Upper lobe of left lung (tissue), 6 donors: ENCODE data around the gene IL16. TPM values are rescaled to one million over a fixed set of nuclear protein-coding genes. Genes with fewer than 3 reads are reported as not detected.

ENCODE experiments used
- ATAC-seq, 2 donors: fragments of 200-7000 bp; cut with Tn5 transposase; one replicate each; pipeline ENCODE4 v1.9.1; 2022; ENCODE audit warnings: mild to moderate bottlenecking in 2 of 2, moderate library complexity in 2 of 2; ENCODE audit not compliant: low FRiP score in 2 of 2
- DNase-seq, 2 donors: peaks; one replicate each; pipeline ENCODE4 v3.0.0-alpha.2; 2019 to 2020
- H3K27ac ChIP-seq, 4 donors: fragments of 200-600 bp; sonication (generic); one replicate each; pipeline ENCODE4 v1.5.1; 2016 to 2019
- H3K27me3 ChIP-seq, 4 donors: fragments of 200-600 bp; sonication (generic); one replicate each; pipeline ENCODE4 v1.5.1; 2017 to 2019
- H3K36me3 ChIP-seq, 4 donors: fragments of 200-600 bp; sonication (generic); one replicate each; pipeline ENCODE4 v1.5.1; 2016 to 2019
- H3K4me1 ChIP-seq, 4 donors: fragments of 200-600 bp; sonication (generic); one replicate each; pipeline ENCODE4 v1.5.1; 2018 to 2019
- H3K4me3 ChIP-seq, 4 donors: fragments of 200-600 bp; sonication (generic); one replicate each; pipeline ENCODE4 v1.5.1; 2017 to 2019; ENCODE audit warnings: mild to moderate bottlenecking in 2 of 4, moderate library complexity in 1 of 4
- H3K9me3 ChIP-seq, 4 donors: fragments of 200-600 bp; sonication (generic); one replicate each; pipeline ENCODE4 v1.5.1; 2018 to 2019
- CTCF ChIP-seq, 6 experiments: fragments of 450-650 bp in 4 of 6; fragments of 200-600 bp in 2 of 6; sonication (generic) in 2 of 6; IDR thresholded peaks; one replicate each; pipeline ENCODE4 v1.5.1; 2016 to 2019; ENCODE audit warnings: antibody characterized with exemption in 6 of 6
- EP300 ChIP-seq, 4 donors: sonication (generic); formaldehyde crosslinking; IDR thresholded peaks; one replicate each; pipeline ENCODE4 v1.5.1; 2017; ENCODE audit warnings: antibody characterized with exemption in 4 of 4, control low read depth in 2 of 4
- POLR2A ChIP-seq, 4 donors: fragments of 450-650 bp; IDR thresholded peaks; one replicate each; pipeline ENCODE4 v1.5.1; 2016 to 2017; ENCODE audit warnings: antibody characterized with exemption in 4 of 4, mild to moderate bottlenecking in 2 of 4
- POLR2AphosphoS5 ChIP-seq, 2 donors: sonication (generic); formaldehyde crosslinking; IDR thresholded peaks; one replicate each; pipeline ENCODE4 v1.5.1; 2017; ENCODE audit warnings: antibody characterized with exemption in 2 of 2
- WGBS, 2 donors: methylation state at CpG; one replicate each; pipeline ENCODE4 v1.1.5; 2017 to 2018; 5-methylcytosine and 5-hydroxymethylcytosine counted together
- total RNA-seq, 6 donors: library from RNA; depleted of rRNA in 4 of 6; stranded (reverse); fragments of >200 nt in 4 of 6; gene quantifications; one replicate each; pipeline versions ENCODE4 v1.1.0 to v1.2.1, GENCODE V29; 2016 to 2021
- donor health status: DM: no; HTN: no; CAD: no; lungs with moderate emphysema.
- donor health status: DM: no; HTN: yes; CAD: no; lungs with severe emphysema.

Gene IL16
- total RNA-seq, 6 donors from 2014 or later, result 18.9 to 102 (median 31.8) TPM

GRCh38 chr15:81274931-81275707 is 78.4 kb downstream of the IL16 start:
- TF ChIP-seq POLR2A (IDR thresholded peaks at IDR 0.05) (no peak), POLR2AphosphoS5 (IDR thresholded peaks at IDR 0.05) (no peak), EP300 (IDR thresholded peaks at IDR 0.05) (no peak), CTCF (IDR thresholded peaks at IDR 0.05) (peak; percentile 75 to 92 (median 86))
- DNase-seq, result peak in 1 of 2 donors; percentile 76
- peak; percentile 80 to 91 for ATAC-seq
- 11 to 13% methylated on average over 11 of the region's 11 CpGs for WGBS, 2 donors
- Histone ChIP-seq H3K4me3 (no peak overlapping the region), H3K4me1 (peaks cover 3 to 11% (median 6%) of the 10 kb centered on the region in 4 donors), H3K36me3 (peaks cover 0 to 44% (median 3%) of the 10 kb centered on the region in 4 donors), H3K9me3 (no peaks in the 10 kb centered on the region), H3K27ac (peak overlapping the region in 3 of 4 donors; percentile 11 to 51 (median 19)), H3K27me3 (no peaks in the 10 kb centered on the region)

- 79 to 90% methylated on average over 3 of the region's 3 CpGs for WGBS, 2 donors
- Histone ChIP-seq H3K4me1 (peaks cover 3 to 11% (median 6%) of the 10 kb centered on the region in 4 donors), H3K36me3 (peaks cover 0 to 44% (median 3%) of the 10 kb centered on the region in 4 donors), H3K9me3 (no peaks in the 10 kb centered on the region), H3K4me3 (no peak overlapping the region), H3K27ac (peak overlapping the region in 3 of 4 donors; percentile 9 to 51 (median 19)), H3K27me3 (no peaks in the 10 kb centered on the region)
- ATAC-seq (peak in 1 of 2 donors; percentile 69), DNase-seq (no peak)
- no peak for TF ChIP-seq POLR2A (IDR thresholded peaks at IDR 0.05)
- TF ChIP-seq CTCF (IDR thresholded peaks at IDR 0.05), result no peak
- TF ChIP-seq POLR2AphosphoS5 (IDR thresholded peaks at IDR 0.05), result no peak
- TF ChIP-seq EP300 (IDR thresholded peaks at IDR 0.05), result no peak
Measured at GRCh38 chr15:81275711-81276392, 79.2 kb downstream of the IL16 start.

GRCh38 chr15:81276967-81277366 is 80.3 kb downstream of the IL16 start:
- no peak for DNase-seq
- no peak overlapping the region for H3K27ac ChIP-seq
- WGBS, 2 donors, result 92 to 98% methylated on average over 2 of the region's 2 CpGs
- no peak for ATAC-seq
- H3K4me1 ChIP-seq, result peaks cover 3 to 11% (median 6%) of the 10 kb centered on the region in 4 donors
- H3K9me3 ChIP-seq, result no peaks in the 10 kb centered on the region
- no peak overlapping the region for H3K4me3 ChIP-seq
- no peaks in the 10 kb centered on the region for H3K27me3 ChIP-seq
- H3K36me3 ChIP-seq, result peaks cover 0 to 53% (median 3%) of the 10 kb centered on the region in 4 donors
- no peak for TF ChIP-seq EP300 (IDR thresholded peaks at IDR 0.05)

- WGBS, 2 donors, result 93 to 95% methylated on average over 2 of the region's 2 CpGs
- peaks cover 0 to 62% (median 5%) of the 10 kb centered on the region in 4 donors for H3K36me3 ChIP-seq
- H3K27me3 ChIP-seq, result no peaks in the 10 kb centered on the region
- no peak overlapping the region for H3K4me3 ChIP-seq
- H3K9me3 ChIP-seq, result no peaks in the 10 kb centered on the region
- peaks cover 3 to 11% (median 6%) of the 10 kb centered on the region in 4 donors for H3K4me1 ChIP-seq
- TF ChIP-seq EP300 (IDR thresholded peaks at IDR 0.05) (no peak), CTCF (IDR thresholded peaks at IDR 0.05) (no peak), POLR2A (IDR thresholded peaks at IDR 0.05) (no peak), POLR2AphosphoS5 (IDR thresholded peaks at IDR 0.05) (no peak)
- ATAC-seq, result no peak
- H3K27ac ChIP-seq, result no peak overlapping the region
- DNase-seq, result no peak
Measured at GRCh38 chr15:81277851-81278250, 81.2 kb downstream of the IL16 start.

- Histone ChIP-seq H3K4me1 (peaks cover 3 to 11% (median 6%) of the 10 kb centered on the region in 4 donors), H3K4me3 (no peak overlapping the region), H3K27me3 (no peaks in the 10 kb centered on the region), H3K27ac (no peak overlapping the region), H3K9me3 (no peaks in the 10 kb centered on the region), H3K36me3 (peaks cover 0 to 59% (median 7%) of the 10 kb centered on the region in 4 donors)
- TF ChIP-seq POLR2AphosphoS5 (IDR thresholded peaks at IDR 0.05) (no peak), POLR2A (IDR thresholded peaks at IDR 0.05) (no peak), CTCF (IDR thresholded peaks at IDR 0.05) (no peak), EP300 (IDR thresholded peaks at IDR 0.05) (no peak)
- 89 to 91% methylated on average over 6 of the region's 6 CpGs for WGBS, 2 donors
- no peak for DNase-seq
- ATAC-seq, result no peak
Measured at GRCh38 chr15:81278306-81279029, 81.8 kb downstream of the IL16 start.
